GM12878 (cell line): ENCODE results near the gene ENOX1. TPM values are rescaled to one million over a fixed set of nuclear protein-coding genes. Genes with fewer than 3 reads are reported as not detected.

Source experiments
- ATAC-seq: fragments of 200-7000 bp; cut with Tn5 transposase; 3 replicates; pipeline ENCODE4 v1.9.1; 2020; ENCODE audit warnings: mild to moderate bottlenecking, moderate library complexity
- BruUV-seq: library from RNA; stranded (reverse); fragments of 400-500 nt; replicated peaks from 2 replicates; lab custom pipeline; 2021; lab: Mats Ljungman, UMichigan
- CTCF ChIA-PET: fragments of 300-600 bp; sonication (Branson Sonifier 250); formaldehyde crosslinking; extraction: SDS; loops from one replicate; lab custom pipeline; 2021; ENCODE audit warnings: inconsistent platforms; lab: Yijun Ruan, JAX
- POLR2A ChIA-PET: fragments of 350-600 bp; formaldehyde crosslinking; extraction: SDS; loops from one replicate; lab custom pipeline; 2021; ENCODE audit warnings: inconsistent platforms; lab: Charles Lee
- RAD21 ChIA-PET: fragments of 300-600 bp; sonication (Branson Sonifier 250); formaldehyde crosslinking; loops from one replicate; lab custom pipeline; 2023; ENCODE audit warnings: antibody characterized with exemption; ENCODE audit not compliant: unreplicated experiment; lab: Charles Lee
- SMC1A ChIA-PET: fragments of 300-600 bp; sonication (Branson Sonifier 250); formaldehyde crosslinking; loops from one replicate; lab custom pipeline; 2023; ENCODE audit not compliant: unreplicated experiment, uncharacterized antibody; lab: Charles Lee
- DNase-seq: peaks from one replicate; pipeline ENCODE4 v3.0.0-alpha.2; 2011; ENCODE audit warnings: low read depth, low spot score
- FAIRE-seq: peaks from 3 replicates; lab custom pipeline; 2011; peaks lifted over from hg19 to GRCh38; lab: Jason Lieb, UNC
- H2AFZ ChIP-seq: 2 replicates; pipeline ENCODE4 v1.6.0; 2011; ENCODE audit warnings: low read depth, low read length, control low read depth; ENCODE audit not compliant: control insufficient read depth
- H3K27ac ChIP-seq: 2 replicates; pipeline ENCODE4 v1.5.1; 2011; ENCODE audit warnings: control low read depth; ENCODE audit not compliant: control insufficient read depth, insufficient read depth
- H3K27me3 ChIP-seq, 2 experiments: replicated peaks in 1 of 2; 2 replicates each; pipeline versions ENCODE4 v1.6.0 to v1.6.1; 2011; ENCODE audit warnings: low read length in 1 of 2; ENCODE audit not compliant: control insufficient read depth in 2 of 2, insufficient read depth in 2 of 2
- H3K36me3 ChIP-seq, 2 experiments: 2 replicates each; pipeline ENCODE4 v1.5.1; 2011; ENCODE audit warnings: low read length in 1 of 2; ENCODE audit not compliant: control insufficient read depth in 2 of 2, insufficient read depth in 2 of 2
- H3K4me1 ChIP-seq: 2 replicates; pipeline ENCODE4 v1.6.1; 2011; ENCODE audit warnings: mild to moderate bottlenecking, low read length, moderate library complexity, mixed read lengths; ENCODE audit not compliant: control insufficient read depth, insufficient read depth
- H3K4me2 ChIP-seq: 2 replicates; pipeline ENCODE4 v1.6.0; 2011; ENCODE audit warnings: control low read depth; ENCODE audit not compliant: control insufficient read depth, insufficient read depth
- H3K4me3 ChIP-seq: fragments of 200-600 bp; sonication (generic); 2 replicates; pipeline ENCODE4 v1.5.1; 2016
- H3K79me2 ChIP-seq: 2 replicates; pipeline ENCODE4 v1.6.0; 2011; ENCODE audit warnings: low read length; ENCODE audit not compliant: control insufficient read depth, insufficient read depth
- H3K9ac ChIP-seq: 2 replicates; pipeline ENCODE4 v1.8.0; 2011; ENCODE audit warnings: low read length, control low read depth, mixed read lengths; ENCODE audit not compliant: control insufficient read depth, insufficient read depth
- H3K9me3 ChIP-seq: replicated peaks from 3 replicates; pipeline ENCODE4 v1.5.1; 2011; ENCODE audit warnings: mild to moderate bottlenecking, low read length; ENCODE audit not compliant: control insufficient read depth, insufficient read depth
- H4K20me1 ChIP-seq: 2 replicates; pipeline ENCODE4 v1.6.0; 2011; ENCODE audit not compliant: control insufficient read depth, insufficient read depth
- BCLAF1 ChIP-seq: fragments of 450-650 bp; IDR thresholded peaks from 2 replicates; pipeline ENCODE4 v1.6.1; 2017; ENCODE audit warnings: antibody characterized with exemption, mild to moderate bottlenecking, moderate library complexity
- CBX3 ChIP-seq: fragments of 200-600 bp; sonication (generic); IDR thresholded peaks from 2 replicates; pipeline ENCODE4 v1.6.1; 2016; ENCODE audit warnings: low read depth, borderline replicate concordance
- CREM ChIP-seq: IDR thresholded peaks from 2 replicates; pipeline ENCODE4 v1.6.1; 2014; ENCODE audit warnings: antibody characterized with exemption, low read depth
- E2F8 ChIP-seq: fragments of 450-650 bp; IDR thresholded peaks from 2 replicates; pipeline ENCODE4 v1.6.1; 2018; ENCODE audit warnings: mild to moderate bottlenecking, low read depth, moderate library complexity; ENCODE audit not compliant: partially characterized antibody
- POLR2A ChIP-seq: IDR thresholded peaks from 2 replicates; pipeline ENCODE4 v1.6.1; 2011; ENCODE audit warnings: low read depth, mild to moderate bottlenecking, low read length
- REST ChIP-seq: IDR thresholded peaks from 2 replicates; pipeline ENCODE4 v1.6.1; 2012; ENCODE audit warnings: mild to moderate bottlenecking, low read depth, low read length
- SIN3A ChIP-seq: IDR thresholded peaks from 2 replicates; pipeline ENCODE4 v1.6.1; 2012; ENCODE audit warnings: low read depth, low read length, improper control_type of control experiment
- TCF12 ChIP-seq: IDR thresholded peaks from 2 replicates; pipeline ENCODE4 v1.6.1; 2011; ENCODE audit warnings: low read depth, mild to moderate bottlenecking, low read length
- WRNIP1 ChIP-seq: IDR thresholded peaks from 2 replicates; pipeline ENCODE4 v1.6.1; 2011; ENCODE audit warnings: low read depth, low read length, improper control_type of control experiment, borderline replicate concordance
- YBX1 ChIP-seq: fragments of 450-650 bp; IDR thresholded peaks from 2 replicates; pipeline ENCODE4 v1.6.1; 2016; ENCODE audit warnings: antibody characterized with exemption
- ZSCAN29 ChIP-seq: fragments of 450-650 bp; IDR thresholded peaks from 2 replicates; pipeline ENCODE4 v1.6.1; 2017; ENCODE audit warnings: mild to moderate bottlenecking, moderate library complexity
- ZZZ3 ChIP-seq: IDR thresholded peaks from 2 replicates; pipeline ENCODE4 v1.6.1; 2011; ENCODE audit warnings: low read depth; ENCODE audit not compliant: control insufficient read depth, insufficient read length
- WGBS: methylation state at CpG from one replicate; pipeline ENCODE4 v1.1.6; 2016; ENCODE audit warnings: low lambda C conversion rate; ENCODE audit not compliant: insufficient replicate concordance, insufficient coverage; ENCODE audit errors: missing lambda C conversion rate; 5-methylcytosine and 5-hydroxymethylcytosine counted together
- in situ Hi-C: fragments of 300-500 bp; cut with MboI; formaldehyde crosslinking; loops from 9 replicates; pipeline ENCODE4 v1.14.3; 2018; ENCODE audit warnings: mixed read lengths
- intact Hi-C: fragments of 100-400 bp; cut with micrococcal nuclease; formaldehyde crosslinking; loops from one replicate; pipeline ENCODE4 v1.14.2; 2022; ENCODE audit not compliant: unreplicated experiment
- polyA plus RNA-seq, 11 experiments: library from polyadenylated mRNA; depleted of rRNA in 4 of 11; unstranded in 6 of 11; stranded (reverse) in 5 of 11; fragments of >200 nt; fragmentation: Nextera tagmentation in 4 of 11; fragmentation: Illumina TruSeq in 1 of 11; extraction: Ambion mirVana in 4 of 11; extraction: Trizol in 1 of 11; gene quantifications; 1 replicate in 1 of 11; 2 replicates in 10 of 11; pipeline versions ENCODE4 v1.2.1 to v1.2.3, GENCODE V29; 2011 to 2016; ENCODE audit warnings: inconsistent platforms in 2 of 11, missing spikeins in 2 of 11, low read depth in 1 of 11
- total RNA-seq, 4 experiments: library from RNA; depleted of rRNA in 3 of 4; stranded (reverse); fragments of >200 nt in 3 of 4; fragmentation: Illumina TruSeq in 1 of 4; extraction: Trizol in 1 of 4; gene quantifications; 2 replicates each; pipeline versions ENCODE4 v1.2.1 to v1.2.3, GENCODE V29; 2013 to 2021

ENOX1 gene
- total and polyA plus RNA-seq, 10 of the 15 experiments (the other 5 are each of a cell fraction or from before 2014, with no cell fraction given), result 0.11 to 0.26 (median 0.15) TPM

DNA sequence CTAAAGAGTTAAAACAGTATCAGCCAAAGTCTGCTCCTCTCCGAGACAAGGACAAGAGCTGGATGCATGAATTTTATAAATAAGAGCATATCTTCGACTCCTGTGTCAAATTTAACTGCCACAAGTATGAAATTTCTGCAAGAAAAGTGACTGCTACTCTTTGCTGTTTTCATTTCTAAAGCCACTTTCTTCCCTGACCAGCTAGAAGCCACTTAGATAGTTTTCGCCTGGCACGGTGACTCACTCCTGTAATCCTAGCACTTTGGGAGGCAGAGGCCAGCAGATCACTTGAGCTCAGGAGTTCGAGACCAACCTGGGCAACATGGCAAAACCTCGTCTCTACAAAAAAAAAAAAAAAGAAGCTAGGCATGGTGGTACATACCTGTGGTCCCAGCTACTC, 61.3 kb downstream of the ENOX1 start:
- no TSS peak for BruUV-seq
- intact Hi-C loops, result no loop called here
- H3K4me3 ChIP-seq, result no peak overlapping the region
- H2AFZ ChIP-seq, result no peak overlapping the region
- TF ChIP-seq WRNIP1 (no peak), E2F8 (no peak), SIN3A (no peak), ZZZ3 (no peak), ZSCAN29 (no peak), POLR2A (no peak), REST (no peak), TCF12 (no peak), BCLAF1 (no peak), CREM (no peak), YBX1 (no peak), CBX3 (no peak)
- RAD21 ChIA-PET, result no interaction called here
- H3K79me2 ChIP-seq, result no peaks in the 10 kb centered on the region
- SMC1A ChIA-PET, result interaction anchor here (0.7 kb wide), 1 partner anchor 418 kb away, joined by 4 read pairs; no protein-coding TSS in a partner anchor
- WGBS, result 51% methylated on average over 4 of the region's 6 CpGs
- H3K27ac ChIP-seq, result no peak overlapping the region
- in situ Hi-C loops, result no loop called here
- no peaks in the 10 kb centered on the region for H3K9me3 ChIP-seq
- H3K27me3 ChIP-seq, result no peaks in the 10 kb centered on the region; a peak in 1 of 4 replicates
- H3K9ac ChIP-seq, result no peak overlapping the region
- H3K4me1 ChIP-seq, result no peaks in the 10 kb centered on the region
- H3K4me2 ChIP-seq, result no peak overlapping the region
- POLR2A ChIA-PET, result no interaction called here
- H4K20me1 ChIP-seq, result no peaks in the 10 kb centered on the region
- no peaks in the 10 kb centered on the region for H3K36me3 ChIP-seq
- no peak for ATAC-seq
- no peak for FAIRE-seq
- DNase-seq, result no peak
- CTCF ChIA-PET, result no interaction called here
